OCI-LY1 (cell line): ENCODE measurements around the gene TOMM22.

Source experiments
- H2AFZ ChIP-seq: fragments of 200-600 bp; sonication (generic), shearing (Covaris generic); 2 replicates; pipeline ENCODE4 v1.6.0; 2014; ENCODE audit warnings: antibody characterized with exemption, mild to moderate bottlenecking, low read length
- H3F3A ChIP-seq: fragments of 200-600 bp; sonication (generic), shearing (Covaris generic); 2 replicates; pipeline ENCODE4 v1.6.0; 2014; ENCODE audit warnings: mild to moderate bottlenecking, antibody characterized with exemption, low read length, moderate library complexity; ENCODE audit not compliant: insufficient read depth
- H3K27ac ChIP-seq: fragments of 200-600 bp; sonication (generic); 2 replicates; pipeline ENCODE4 v1.5.1; 2014; ENCODE audit warnings: low read length, mixed run types, mild to moderate bottlenecking, low read depth; ENCODE audit not compliant: poor library complexity, severe bottlenecking
- H3K27me3 ChIP-seq: fragments of 200-600 bp; sonication (generic); 2 replicates; pipeline ENCODE4 v1.6.0; 2014; ENCODE audit warnings: antibody characterized with exemption, mild to moderate bottlenecking, low read length, moderate library complexity; ENCODE audit not compliant: insufficient read depth
- H3K36me3 ChIP-seq: fragments of 200-600 bp; sonication (generic); 2 replicates; pipeline ENCODE4 v1.6.1; 2014; ENCODE audit warnings: mild to moderate bottlenecking, antibody characterized with exemption, low read length, moderate library complexity, mixed read lengths; ENCODE audit not compliant: insufficient read depth
- H3K4me1 ChIP-seq: fragments of 200-600 bp; sonication (generic); 2 replicates; pipeline ENCODE4 v1.5.1; 2014; ENCODE audit warnings: mild to moderate bottlenecking, low read length, moderate library complexity; ENCODE audit not compliant: insufficient read depth, severe bottlenecking
- H3K4me2 ChIP-seq: fragments of 200-600 bp; sonication (generic), shearing (Covaris generic); 2 replicates; pipeline ENCODE4 v1.6.1; 2014; ENCODE audit warnings: low read length
- H3K4me3 ChIP-seq: fragments of 200-600 bp; sonication (generic); 2 replicates; pipeline ENCODE4 v1.5.1; 2014; ENCODE audit warnings: low read length, low read depth, mild to moderate bottlenecking, mixed read lengths; ENCODE audit not compliant: poor library complexity, severe bottlenecking
- H3K79me2 ChIP-seq: fragments of 200-600 bp; shearing (Covaris generic); 2 replicates; pipeline ENCODE4 v1.6.1; 2016; ENCODE audit warnings: mixed run types, low read length, mixed read lengths; ENCODE audit not compliant: insufficient read depth
- H3K9ac ChIP-seq: fragments of 200-600 bp; sonication (generic), shearing (Covaris generic); 2 replicates; pipeline ENCODE4 v1.6.1; 2014; ENCODE audit warnings: mild to moderate bottlenecking, low read length, mixed read lengths
- H3K9me2 ChIP-seq: fragments of 200-600 bp; sonication (generic), shearing (Covaris generic); 2 replicates; pipeline ENCODE4 v1.6.1; 2014; ENCODE audit warnings: low read depth, mild to moderate bottlenecking, low read length, mixed read lengths
- H3K9me3 ChIP-seq: fragments of 200-600 bp; shearing (Covaris generic); 2 replicates; pipeline ENCODE4 v1.6.1; 2014; ENCODE audit warnings: low read length, mixed read lengths
- H4K20me1 ChIP-seq: fragments of 200-600 bp; sonication (generic), shearing (Covaris generic); 2 replicates; pipeline ENCODE4 v1.6.0; 2016; ENCODE audit warnings: mild to moderate bottlenecking, low read length; ENCODE audit not compliant: insufficient read depth
- EZH2 ChIP-seq: fragments of 200-600 bp; sonication (generic), shearing (Covaris generic); IDR thresholded peaks from 2 replicates; pipeline ENCODE4 v1.8.0; 2017; ENCODE audit warnings: borderline replicate concordance, mixed run types, mild to moderate bottlenecking, antibody characterized with exemption, low read length, moderate library complexity, mixed read lengths
- TF ChIP-seq, protein P1 (sequence below): fragments of 200-600 bp; sonication (generic), shearing (Covaris generic); IDR thresholded peaks from 2 replicates; pipeline ENCODE4 v1.5.1; 2017; ENCODE audit warnings: mild to moderate bottlenecking, antibody characterized with exemption, low read length, moderate library complexity, mixed read lengths

Gene TOMM22

DNA sequence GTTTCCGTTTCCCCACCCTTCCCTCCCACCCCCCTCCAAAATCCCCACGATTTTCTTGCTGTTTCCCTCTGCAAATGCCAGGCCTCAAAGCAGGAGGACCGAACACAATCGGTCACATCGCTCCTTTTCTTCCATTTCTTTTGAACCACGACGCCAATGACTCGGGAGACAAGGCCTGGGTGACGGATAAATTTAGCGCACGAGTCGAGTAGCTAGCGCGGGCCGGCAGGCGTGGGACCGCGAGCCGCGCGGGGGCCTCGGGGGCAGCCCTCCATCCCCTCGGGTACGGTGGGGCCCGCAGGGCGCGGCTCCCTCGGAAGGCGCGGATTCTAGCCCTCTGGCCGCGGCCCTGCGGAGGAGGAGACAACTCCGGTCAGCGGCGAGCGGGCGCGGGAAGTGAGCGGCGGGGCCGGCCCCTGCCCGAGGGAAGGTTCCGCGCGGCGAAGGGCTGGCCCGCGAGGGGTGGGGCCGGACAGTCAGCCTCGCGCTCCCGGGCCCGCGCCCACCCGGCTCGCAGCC, 18.6 kb downstream of the TOMM22 start:
- H3K79me2 ChIP-seq = 0 out of 2 replicates have a peak, but pooled peaks cover 4% of the 10 kb centered on the region
- H3K4me2 ChIP-seq = peak overlapping the region; percentile 94
- peak overlapping the region; percentile 94 for H3K9ac ChIP-seq
- TF ChIP-seq, protein P1, sequence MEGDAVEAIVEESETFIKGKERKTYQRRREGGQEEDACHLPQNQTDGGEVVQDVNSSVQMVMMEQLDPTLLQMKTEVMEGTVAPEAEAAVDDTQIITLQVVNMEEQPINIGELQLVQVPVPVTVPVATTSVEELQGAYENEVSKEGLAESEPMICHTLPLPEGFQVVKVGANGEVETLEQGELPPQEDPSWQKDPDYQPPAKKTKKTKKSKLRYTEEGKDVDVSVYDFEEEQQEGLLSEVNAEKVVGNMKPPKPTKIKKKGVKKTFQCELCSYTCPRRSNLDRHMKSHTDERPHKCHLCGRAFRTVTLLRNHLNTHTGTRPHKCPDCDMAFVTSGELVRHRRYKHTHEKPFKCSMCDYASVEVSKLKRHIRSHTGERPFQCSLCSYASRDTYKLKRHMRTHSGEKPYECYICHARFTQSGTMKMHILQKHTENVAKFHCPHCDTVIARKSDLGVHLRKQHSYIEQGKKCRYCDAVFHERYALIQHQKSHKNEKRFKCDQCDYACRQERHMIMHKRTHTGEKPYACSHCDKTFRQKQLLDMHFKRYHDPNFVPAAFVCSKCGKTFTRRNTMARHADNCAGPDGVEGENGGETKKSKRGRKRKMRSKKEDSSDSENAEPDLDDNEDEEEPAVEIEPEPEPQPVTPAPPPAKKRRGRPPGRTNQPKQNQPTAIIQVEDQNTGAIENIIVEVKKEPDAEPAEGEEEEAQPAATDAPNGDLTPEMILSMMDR = no peak
- no peak for TF ChIP-seq EZH2
- H3F3A ChIP-seq = 0 out of 2 replicates have a peak, but pooled peaks cover 3% of the 10 kb centered on the region
- H3K4me3 ChIP-seq = peak overlapping the region; percentile 70
- no peaks in the 10 kb centered on the region for H3K9me2 ChIP-seq
- H3K27ac ChIP-seq = peak overlapping the region; percentile 60
- no peaks in the 10 kb centered on the region for H4K20me1 ChIP-seq
- no peak overlapping the region for H2AFZ ChIP-seq
- H3K9me3 ChIP-seq = no peaks in the 10 kb centered on the region
- H3K36me3 ChIP-seq = peaks cover 5% of the 10 kb centered on the region; the same call in 1 of the 2 replicates
- H3K27me3 ChIP-seq = no peaks in the 10 kb centered on the region
- peaks cover 64% of the 10 kb centered on the region for H3K4me1 ChIP-seq

DNA sequence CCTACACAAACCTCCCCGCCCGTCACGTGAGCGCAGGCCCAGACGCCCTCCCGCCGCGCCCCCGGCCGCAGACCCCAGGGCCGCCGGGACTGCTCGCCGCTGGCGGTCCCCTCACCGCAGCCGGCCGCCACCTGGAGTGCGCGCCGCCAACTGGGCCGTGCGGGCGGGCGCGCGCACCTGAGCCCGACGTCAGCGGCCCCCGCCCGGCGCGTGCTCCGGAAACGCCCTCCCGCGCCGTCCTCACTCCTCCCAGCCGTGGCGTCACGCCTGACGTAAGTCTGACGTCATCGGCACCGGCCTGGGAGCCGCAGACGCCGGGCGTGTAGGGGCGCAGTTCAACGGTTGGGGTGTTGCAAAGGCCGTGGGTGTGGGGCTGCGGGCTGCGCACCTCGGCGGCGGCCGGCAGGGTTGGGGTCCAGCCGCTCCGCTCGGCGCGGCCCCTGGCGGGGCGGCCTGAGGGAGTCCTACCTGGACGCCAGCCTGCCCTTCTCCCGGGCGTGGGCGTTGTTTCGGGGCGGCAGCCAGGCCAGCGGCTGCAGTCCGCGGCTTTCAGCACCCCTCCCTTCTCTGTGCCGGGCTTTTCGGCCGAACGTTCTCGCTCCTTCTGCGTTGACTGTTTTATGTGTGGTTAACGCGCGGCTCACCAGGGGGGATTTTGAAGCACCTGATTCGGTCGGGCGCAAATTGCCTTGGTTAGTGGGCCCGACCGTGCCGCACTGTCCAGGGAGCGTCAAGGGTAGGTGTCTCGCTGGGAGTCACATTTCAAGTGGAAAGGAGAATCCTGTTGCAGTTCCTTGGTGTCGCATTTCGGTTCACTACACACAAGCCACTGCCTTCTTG, 19.3 kb downstream of the TOMM22 start, which contains the start of gene JOSD1:
JOSD1 (minus strand) TSS at position 155 of the 840 bp plus-strand sequence. CDS start 956 bp downstream, outside the sequence.
- Histone ChIP-seq H3K9ac (peak within 1 kb of the TSS; percentile 94), H3K36me3 (peaks cover 5% of the 10 kb centered on the region; the same call in 1 of the 2 replicates), H2AFZ (no peak within 1 kb of the TSS), H3K9me2 (no peaks in the 10 kb centered on the region), H3K4me1 (peaks cover 64% of the 10 kb centered on the region), H3K4me3 (peak within 1 kb of the TSS; percentile 70), H4K20me1 (no peaks in the 10 kb centered on the region), H3K4me2 (peak within 1 kb of the TSS; percentile 94), H3K79me2 (0 out of 2 replicates have a peak, but pooled peaks cover 4% of the 10 kb centered on the region), H3K27me3 (no peaks in the 10 kb centered on the region), H3K27ac (peak within 1 kb of the TSS; percentile 66), H3K9me3 (no peaks in the 10 kb centered on the region), H3F3A (0 out of 2 replicates have a peak, but pooled peaks cover 3% of the 10 kb centered on the region)
- TF ChIP-seq, protein P1 = no peak
- no peak for TF ChIP-seq EZH2

DNA sequence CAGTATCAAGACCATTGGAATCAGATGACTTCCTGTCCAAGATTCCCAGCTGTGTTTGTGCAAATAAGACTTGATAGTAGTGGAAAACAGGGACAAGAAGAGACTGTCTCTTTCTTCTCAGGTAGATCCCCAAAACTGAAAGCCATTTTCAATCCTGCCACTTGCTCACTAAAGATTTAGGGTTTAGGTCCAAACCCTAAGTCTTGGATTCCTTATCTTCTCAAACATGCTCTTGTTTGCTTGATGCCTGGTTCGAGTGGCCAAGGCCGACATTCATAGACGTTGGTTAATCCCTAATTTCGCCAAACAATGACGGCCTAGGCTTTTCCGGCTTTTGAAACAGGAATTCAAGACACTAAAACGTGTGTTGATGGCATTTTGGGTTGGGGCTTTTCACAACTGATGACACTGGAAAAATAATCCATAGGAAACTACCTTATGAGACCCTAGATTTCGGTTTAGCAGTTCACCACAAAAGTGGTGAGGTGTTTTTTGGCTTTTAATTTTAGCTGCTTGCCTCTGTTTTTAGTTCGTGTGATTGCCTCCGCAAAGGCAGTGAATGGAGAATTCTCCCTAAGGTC, 23.0 kb downstream of the TOMM22 start:
- Histone ChIP-seq H3K27ac (peak overlapping the region; percentile 94), H3K4me3 (peak overlapping the region; percentile 63), H2AFZ (peak overlapping the region; percentile 71; the same call in 1 of the 2 replicates), H3K9me2 (no peaks in the 10 kb centered on the region), H3K9me3 (no peaks in the 10 kb centered on the region), H3K4me1 (peaks cover 62% of the 10 kb centered on the region), H3K9ac (peak overlapping the region; percentile 86), H3K27me3 (no peaks in the 10 kb centered on the region), H3K36me3 (peaks cover 3% of the 10 kb centered on the region; the same call in 1 of the 2 replicates), H3K4me2 (peak overlapping the region; percentile 95), H3K79me2 (peaks cover 30% of the 10 kb centered on the region), H4K20me1 (0 out of 2 replicates have a peak, but pooled peaks cover 2% of the 10 kb centered on the region), H3F3A (no peaks in the 10 kb centered on the region)
- TF ChIP-seq, protein P1 = no peak
- TF ChIP-seq EZH2 = no peak
